HepG2 (cell line): ENCODE results near the gene MAP3K19. TPM values are rescaled to one million over a fixed set of nuclear protein-coding genes. Genes with fewer than 3 reads are reported as not detected.

Source experiments
- ATAC-seq: fragments of 200-7000 bp; cut with Tn5 transposase; 3 replicates; pipeline ENCODE4 v1.9.1; 2020; ENCODE audit warnings: mild to moderate bottlenecking, moderate library complexity
- BruUV-seq: library from RNA; stranded (reverse); fragments of 400-500 nt; replicated peaks from 2 replicates; lab custom pipeline; 2021; lab: Mats Ljungman, UMichigan
- CTCF ChIA-PET: fragments of 300-600 bp; formaldehyde crosslinking; extraction: SDS; loops from one replicate; lab custom pipeline; 2021; ENCODE audit warnings: low total read pairs, inconsistent platforms, low intra/inter-chr PET ratio; lab: Yijun Ruan, JAX
- POLR2A ChIA-PET: fragments of 350-600 bp; sonication (Branson Sonifier 250); formaldehyde crosslinking; loops from one replicate; lab custom pipeline; 2020; ENCODE audit warnings: antibody characterized with exemption, inconsistent platforms; lab: Yijun Ruan, JAX
- DNase-seq: peaks from one replicate; pipeline ENCODE4 v3.0.0-alpha.2; 2015; ENCODE audit warnings: low spot score
- FAIRE-seq: peaks from 3 replicates; lab custom pipeline; 2011; peaks lifted over from hg19 to GRCh38; lab: Jason Lieb, UNC
- H2AFZ ChIP-seq: one replicate; pipeline ENCODE4 v1.6.1; 2011; ENCODE audit warnings: low read length, inconsistent platforms
- H3K27ac ChIP-seq: fragments of 300-600 bp; 3 replicates; pipeline ENCODE4 v1.8.0; 2011; ENCODE audit warnings: mixed run types, mild to moderate bottlenecking, mixed read lengths, low read length, inconsistent platforms; ENCODE audit not compliant: insufficient read depth; ENCODE audit errors: extremely low read length
- H3K27me3 ChIP-seq, 2 experiments: fragments of 200-600 bp in 1 of 2; 2 replicates in 1 of 2; 3 replicates in 1 of 2; pipeline versions ENCODE4 v1.6.0 to v1.8.0; 2011; ENCODE audit warnings: low read length in 2 of 2, mild to moderate bottlenecking in 2 of 2, moderate library complexity in 2 of 2, inconsistent platforms in 1 of 2; ENCODE audit not compliant: insufficient read depth in 2 of 2, control insufficient read depth in 1 of 2
- H3K36me3 ChIP-seq, 2 experiments: fragments of 200-600 bp in 1 of 2; replicated peaks in 1 of 2; 2 replicates in 1 of 2; 3 replicates in 1 of 2; pipeline versions ENCODE4 v1.5.1 to v1.8.0; 2011; ENCODE audit warnings: low read length in 2 of 2, inconsistent platforms in 1 of 2; ENCODE audit not compliant: insufficient read depth in 2 of 2, control insufficient read depth in 1 of 2
- H3K4me1 ChIP-seq: 2 replicates; pipeline ENCODE4 v1.5.1; 2012; ENCODE audit warnings: low read length, inconsistent platforms; ENCODE audit not compliant: insufficient read depth
- H3K4me2 ChIP-seq: 2 replicates; pipeline ENCODE4 v1.6.0; 2011; ENCODE audit warnings: low read depth, low read length, inconsistent platforms
- H3K4me3 ChIP-seq, 3 experiments: fragments of 200-600 bp in 1 of 3; sonication (generic), shearing (Covaris generic) in 1 of 3; replicated peaks in 1 of 3; 2 replicates each; pipeline ENCODE4 v1.5.1; 2011 to 2016; ENCODE audit warnings: low read length in 3 of 3, inconsistent platforms in 2 of 3, low read depth in 2 of 3, mild to moderate bottlenecking in 2 of 3, control low read depth in 1 of 3, mixed read lengths in 1 of 3; ENCODE audit not compliant: insufficient read depth in 1 of 3
- H3K79me2 ChIP-seq: one replicate; pipeline ENCODE4 v1.6.1; 2011; ENCODE audit warnings: low read length, inconsistent platforms; ENCODE audit not compliant: insufficient read depth
- H3K9ac ChIP-seq: 2 replicates; pipeline ENCODE4 v1.6.0; 2011; ENCODE audit warnings: mild to moderate bottlenecking, low read depth, low read length, inconsistent platforms; ENCODE audit not compliant: insufficient read depth
- H3K9me3 ChIP-seq: 2 replicates; pipeline ENCODE4 v1.5.1; 2012; ENCODE audit warnings: mild to moderate bottlenecking, low read length
- H4K20me1 ChIP-seq: 2 replicates; pipeline ENCODE4 v1.6.0; 2011; ENCODE audit warnings: inconsistent platforms, mild to moderate bottlenecking, low read length, moderate library complexity; ENCODE audit not compliant: insufficient read depth
- FOSL1 ChIP-seq: sonication (generic); formaldehyde crosslinking; IDR thresholded peaks from 2 replicates; pipeline ENCODE4 v1.9.0; 2021; ENCODE audit warnings: missing genetic modification reagents, borderline replicate concordance
- FOXK2 ChIP-seq: fragments of 450-650 bp; IDR thresholded peaks from 2 replicates; pipeline ENCODE4 v1.6.1; 2016
- GABPB1 ChIP-seq: IDR thresholded peaks from 2 replicates; pipeline ENCODE4 v1.6.1; 2016; ENCODE audit warnings: mild to moderate bottlenecking, missing genetic modification reagents, moderate library complexity, missing compliant biosample characterization
- MAF1 ChIP-seq: sonication (generic); formaldehyde crosslinking; IDR thresholded peaks from 2 replicates; pipeline ENCODE4 v1.5.0; 2020; ENCODE audit warnings: missing genetic modification reagents, borderline replicate concordance
- MXD4 ChIP-seq: IDR thresholded peaks from 2 replicates; pipeline ENCODE4 v1.6.1; 2016; ENCODE audit warnings: mild to moderate bottlenecking, missing biosample characterization, missing genetic modification reagents
- PHF5A ChIP-seq: IDR thresholded peaks from one replicate; pipeline ENCODE4 v1.6.1; 2018; ENCODE audit warnings: low read depth, missing genetic modification reagents; ENCODE audit not compliant: unreplicated experiment
- POLR2AphosphoS5 ChIP-seq: IDR thresholded peaks from 2 replicates; pipeline ENCODE4 v1.6.1; 2012; ENCODE audit warnings: low read depth, low read length
- RBAK ChIP-seq: sonication (generic); formaldehyde crosslinking; IDR thresholded peaks from 2 replicates; pipeline ENCODE4 v1.5.1; 2020; ENCODE audit warnings: mild to moderate bottlenecking, missing genetic modification reagents
- SOX5 ChIP-seq: IDR thresholded peaks from 2 replicates; pipeline ENCODE4 v1.6.1; 2016; ENCODE audit warnings: borderline replicate concordance
- THAP11 ChIP-seq: IDR thresholded peaks from 2 replicates; pipeline ENCODE4 v1.6.1; 2016; ENCODE audit warnings: missing biosample characterization, missing genetic modification reagents
- ZNF772 ChIP-seq: sonication (generic); formaldehyde crosslinking; IDR thresholded peaks from 2 replicates; pipeline ENCODE4 v1.5.0; 2020; ENCODE audit warnings: mild to moderate bottlenecking, missing genetic modification reagents
- WGBS: methylation state at CpG from one replicate; pipeline ENCODE4 v1.1.6; 2017; ENCODE audit warnings: low lambda C conversion rate; 5-methylcytosine and 5-hydroxymethylcytosine counted together
- in situ Hi-C: cut with HindIII; loops from 2 replicates; pipeline ENCODE4 v1.10.0; 2017; ENCODE audit warnings: low pct_unique_long_range_greater_than_20kb; ENCODE audit not compliant: extremely low pct_ligation_motif_present
- intact Hi-C: fragments of 100-400 bp; cut with micrococcal nuclease; formaldehyde crosslinking; loops from one replicate; pipeline ENCODE4 v1.10.0; 2022; ENCODE audit not compliant: unreplicated experiment
- polyA plus RNA-seq, 8 experiments: library from polyadenylated mRNA; depleted of rRNA in 3 of 8; stranded (reverse) in 7 of 8; unstranded in 1 of 8; fragments of >200 nt; fragmentation: Illumina TruSeq in 4 of 8; extraction: Trizol in 4 of 8; gene quantifications; 2 replicates each; pipeline versions ENCODE4 v1.2.1 to v1.2.3, GENCODE V29; 2011 to 2016; ENCODE audit warnings: low read depth in 4 of 8, missing spikeins in 1 of 8, mixed read lengths in 1 of 8; ENCODE audit not compliant: insufficient read depth in 1 of 8
- total RNA-seq, 5 experiments: library from RNA; depleted of rRNA; stranded (reverse); fragments of >200 nt; fragmentation: Illumina TruSeq; extraction: Trizol; gene quantifications; 2 replicates each; pipeline ENCODE4 v1.2.3, GENCODE V29; 2016; ENCODE audit warnings: low read depth in 1 of 5
- TF ChIP-seq, protein P1 (sequence below): sonication (generic); formaldehyde crosslinking; IDR thresholded peaks from 2 replicates; pipeline ENCODE4 v1.5.1; 2020; ENCODE audit warnings: mild to moderate bottlenecking, moderate library complexity, missing genetic modification reagents
- TF ChIP-seq, protein P2 (sequence below): sonication (generic); formaldehyde crosslinking; IDR thresholded peaks from 2 replicates; pipeline ENCODE4 v1.5.0; 2020; ENCODE audit warnings: missing genetic modification reagents
- TF ChIP-seq, protein P3 (sequence below): sonication (generic); formaldehyde crosslinking; IDR thresholded peaks from 2 replicates; pipeline ENCODE4 v1.4.0; 2020; ENCODE audit warnings: missing genetic modification reagents
- TF ChIP-seq, protein P4 (sequence below): sonication (generic); formaldehyde crosslinking; IDR thresholded peaks from 2 replicates; pipeline ENCODE4 v1.8.0; 2022; ENCODE audit warnings: low read depth, missing genetic modification reagents

The MAP3K19 gene
- total and polyA plus RNA-seq, 2 of the 13 experiments (the other 11 are each of a cell fraction or from before 2014, with no cell fraction given) = not detected

DNA sequence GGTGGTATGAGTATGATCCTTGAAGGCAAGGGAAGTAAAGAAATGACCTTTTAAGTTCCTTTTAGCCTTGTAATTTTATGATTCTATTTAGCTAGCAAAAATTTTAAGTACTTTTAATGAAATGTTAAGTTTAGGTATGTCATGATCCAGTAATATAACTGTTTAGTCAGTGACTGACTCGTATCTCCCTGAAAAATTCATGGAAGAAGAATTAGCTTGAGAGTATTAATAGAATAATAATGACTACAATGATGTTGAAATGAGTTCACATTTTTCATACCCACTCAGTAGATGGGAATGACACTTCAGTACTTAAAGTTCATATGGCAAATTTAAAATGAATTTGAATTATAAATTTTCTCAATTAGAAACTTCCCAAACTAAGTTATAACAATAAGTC is 19.5 kb upstream of the MAP3K19 start:
- ATAC-seq (no peak), FAIRE-seq (no peak), DNase-seq (no peak)
- Histone ChIP-seq H3K9ac (no peak overlapping the region), H3K27ac (no peak overlapping the region), H3K27me3 (no peaks in the 10 kb centered on the region), H3K4me3 (no peak overlapping the region), H3K4me2 (no peak overlapping the region), H3K9me3 (peaks cover 19% of the 10 kb centered on the region), H4K20me1 (no peaks in the 10 kb centered on the region), H3K79me2 (peaks cover 65% of the 10 kb centered on the region), H3K4me1 (0 out of 2 replicates have a peak, but pooled peaks cover 4% of the 10 kb centered on the region), H2AFZ (no peak overlapping the region), H3K36me3 (peaks cover 5 to 15% of the 10 kb centered on the region in 2 experiments)
- TF ChIP-seq FOSL1 (CRISPR knock-in tag) (no peak), THAP11 (CRISPR knock-in tag) (no peak), SOX5 (CRISPR knock-in tag) (no peak), MAF1 (CRISPR knock-in tag) (no peak)
- TF ChIP-seq, protein P1, sequence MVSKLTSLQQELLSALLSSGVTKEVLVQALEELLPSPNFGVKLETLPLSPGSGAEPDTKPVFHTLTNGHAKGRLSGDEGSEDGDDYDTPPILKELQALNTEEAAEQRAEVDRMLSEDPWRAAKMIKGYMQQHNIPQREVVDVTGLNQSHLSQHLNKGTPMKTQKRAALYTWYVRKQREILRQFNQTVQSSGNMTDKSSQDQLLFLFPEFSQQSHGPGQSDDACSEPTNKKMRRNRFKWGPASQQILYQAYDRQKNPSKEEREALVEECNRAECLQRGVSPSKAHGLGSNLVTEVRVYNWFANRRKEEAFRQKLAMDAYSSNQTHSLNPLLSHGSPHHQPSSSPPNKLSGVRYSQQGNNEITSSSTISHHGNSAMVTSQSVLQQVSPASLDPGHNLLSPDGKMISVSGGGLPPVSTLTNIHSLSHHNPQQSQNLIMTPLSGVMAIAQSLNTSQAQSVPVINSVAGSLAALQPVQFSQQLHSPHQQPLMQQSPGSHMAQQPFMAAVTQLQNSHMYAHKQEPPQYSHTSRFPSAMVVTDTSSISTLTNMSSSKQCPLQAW (CRISPR knock-in tag) = no peak
- ChIA-PET CTCF (no interaction called here), POLR2A (no interaction called here)
- no TSS peak for BruUV-seq
- 95% methylated on average over 1 of the region's 1 CpG for WGBS
- in situ Hi-C loops = no loop called here
- intact Hi-C loops = no loop called here

DNA sequence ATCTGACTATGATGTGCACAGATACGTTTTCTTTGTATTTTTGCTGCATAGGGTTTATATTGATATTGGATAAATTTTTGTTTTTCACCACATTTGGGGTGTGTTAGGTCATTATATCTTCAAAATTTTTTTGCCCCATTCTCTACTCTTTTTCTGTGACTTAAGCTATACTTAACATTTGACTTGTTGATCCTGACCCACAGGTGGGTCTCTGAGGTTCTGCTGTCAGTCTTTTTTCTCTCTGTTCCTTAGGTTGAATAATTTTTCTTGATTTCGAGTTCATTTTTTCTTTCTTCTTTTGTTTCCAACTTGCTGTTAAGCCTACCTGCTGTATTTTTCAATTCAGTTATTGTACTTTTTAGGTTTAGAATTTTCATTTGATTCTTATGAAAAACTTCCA is 16.9 kb upstream of the MAP3K19 start:
- CTCF ChIA-PET = no interaction called here
- Histone ChIP-seq H2AFZ (no peak overlapping the region), H3K27me3 (no peaks in the 10 kb centered on the region), H3K9ac (no peak overlapping the region), H3K4me3 (no peak overlapping the region), H3K27ac (no peak overlapping the region), H3K4me1 (0 out of 2 replicates have a peak, but pooled peaks cover 6% of the 10 kb centered on the region), H3K4me2 (no peak overlapping the region), H4K20me1 (no peaks in the 10 kb centered on the region), H3K9me3 (no peaks in the 10 kb centered on the region), H3K36me3 (peaks cover 8 to 28% of the 10 kb centered on the region in 2 experiments), H3K79me2 (peaks cover 61% of the 10 kb centered on the region)
- BruUV-seq = no TSS peak
- FAIRE-seq = no peak
- in situ Hi-C loops (no loop called here), intact Hi-C loops (no loop called here)
- DNase-seq = no peak
- 92% methylated on average over 2 of the region's 2 CpGs for WGBS
- ATAC-seq = no peak
- POLR2A ChIA-PET = no interaction called here
- TF ChIP-seq, protein P2, sequence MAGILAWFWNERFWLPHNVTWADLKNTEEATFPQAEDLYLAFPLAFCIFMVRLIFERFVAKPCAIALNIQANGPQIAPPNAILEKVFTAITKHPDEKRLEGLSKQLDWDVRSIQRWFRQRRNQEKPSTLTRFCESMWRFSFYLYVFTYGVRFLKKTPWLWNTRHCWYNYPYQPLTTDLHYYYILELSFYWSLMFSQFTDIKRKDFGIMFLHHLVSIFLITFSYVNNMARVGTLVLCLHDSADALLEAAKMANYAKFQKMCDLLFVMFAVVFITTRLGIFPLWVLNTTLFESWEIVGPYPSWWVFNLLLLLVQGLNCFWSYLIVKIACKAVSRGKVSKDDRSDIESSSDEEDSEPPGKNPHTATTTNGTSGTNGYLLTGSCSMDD (CRISPR knock-in tag) = no peak
- TF ChIP-seq FOXK2 (no peak), POLR2AphosphoS5 (no peak), MAF1 (CRISPR knock-in tag) (no peak), ZNF772 (no peak), RBAK (CRISPR knock-in tag) (no peak), PHF5A (no peak), MXD4 (CRISPR knock-in tag) (no peak), GABPB1 (no peak)
- TF ChIP-seq, protein P3, sequence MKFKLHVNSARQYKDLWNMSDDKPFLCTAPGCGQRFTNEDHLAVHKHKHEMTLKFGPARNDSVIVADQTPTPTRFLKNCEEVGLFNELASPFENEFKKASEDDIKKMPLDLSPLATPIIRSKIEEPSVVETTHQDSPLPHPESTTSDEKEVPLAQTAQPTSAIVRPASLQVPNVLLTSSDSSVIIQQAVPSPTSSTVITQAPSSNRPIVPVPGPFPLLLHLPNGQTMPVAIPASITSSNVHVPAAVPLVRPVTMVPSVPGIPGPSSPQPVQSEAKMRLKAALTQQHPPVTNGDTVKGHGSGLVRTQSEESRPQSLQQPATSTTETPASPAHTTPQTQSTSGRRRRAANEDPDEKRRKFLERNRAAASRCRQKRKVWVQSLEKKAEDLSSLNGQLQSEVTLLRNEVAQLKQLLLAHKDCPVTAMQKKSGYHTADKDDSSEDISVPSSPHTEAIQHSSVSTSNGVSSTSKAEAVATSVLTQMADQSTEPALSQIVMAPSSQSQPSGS (CRISPR knock-in tag) = no peak
- TF ChIP-seq, protein P4, sequence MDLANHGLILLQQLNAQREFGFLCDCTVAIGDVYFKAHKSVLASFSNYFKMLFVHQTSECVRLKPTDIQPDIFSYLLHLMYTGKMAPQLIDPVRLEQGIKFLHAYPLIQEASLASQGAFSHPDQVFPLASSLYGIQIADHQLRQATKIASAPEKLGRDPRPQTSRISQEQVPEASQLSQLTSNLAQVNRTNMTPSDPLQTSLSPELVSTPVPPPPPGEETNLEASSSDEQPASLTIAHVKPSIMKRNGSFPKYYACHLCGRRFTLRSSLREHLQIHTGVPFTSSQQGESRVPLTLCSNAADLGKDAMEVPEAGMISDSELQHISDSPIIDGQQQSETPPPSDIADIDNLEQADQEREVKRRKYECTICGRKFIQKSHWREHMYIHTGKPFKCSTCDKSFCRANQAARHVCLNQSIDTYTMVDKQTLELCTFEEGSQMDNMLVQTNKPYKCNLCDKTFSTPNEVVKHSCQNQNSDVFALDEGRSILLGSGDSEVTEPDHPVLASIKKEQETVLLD (CRISPR knock-in tag) = no peak
